Peyer's patch (tissue), 4 donors: ENCODE results near the gene DIO1. TPM values are rescaled to one million over a fixed set of nuclear protein-coding genes. Genes with fewer than 3 reads are reported as not detected.

Source experiments
- DNase-seq, 3 donors: peaks; one replicate each; pipeline ENCODE4 v3.0.0-alpha.2; 2017 to 2019
- H3K27ac ChIP-seq, 4 donors: fragments of 200-600 bp; sonication (generic); one replicate each; pipeline ENCODE4 v1.5.1; 2016 to 2019
- H3K27me3 ChIP-seq, 2 donors: fragments of 200-600 bp; sonication (generic); one replicate each; pipeline ENCODE4 v1.5.1; 2019
- H3K36me3 ChIP-seq, 3 donors: fragments of 200-600 bp; sonication (generic); one replicate each; pipeline ENCODE4 v1.5.1; 2016 to 2019
- H3K4me1 ChIP-seq, 4 donors: fragments of 200-600 bp; sonication (generic); one replicate each; pipeline ENCODE4 v1.5.1; 2016 to 2019
- H3K4me3 ChIP-seq, 4 donors: fragments of 200-600 bp; sonication (generic); 1 replicate in 3 of 4; 2 replicates in 1 of 4; pipeline ENCODE4 v1.5.1; 2016 to 2019; ENCODE audit warnings: mild to moderate bottlenecking in 1 of 4
- H3K9me3 ChIP-seq, 4 donors: fragments of 200-600 bp; sonication (generic); one replicate each; pipeline ENCODE4 v1.5.1; 2016 to 2019; ENCODE audit warnings: mild to moderate bottlenecking in 1 of 4
- CTCF ChIP-seq, 6 experiments: fragments of 450-650 bp in 4 of 6; fragments of 200-600 bp in 2 of 6; sonication (generic) in 1 of 6; IDR thresholded peaks; one replicate each; pipeline ENCODE4 v1.5.1; 2017 to 2019; ENCODE audit warnings: antibody characterized with exemption in 6 of 6, mild to moderate bottlenecking in 3 of 6, moderate library complexity in 1 of 6
- POLR2A ChIP-seq, 2 donors: fragments of 450-650 bp; IDR thresholded peaks; one replicate each; pipeline ENCODE4 v1.5.1; 2017; ENCODE audit warnings: antibody characterized with exemption in 2 of 2, mild to moderate bottlenecking in 2 of 2, moderate library complexity in 2 of 2
- total RNA-seq, 4 donors: library from RNA; depleted of rRNA; stranded (reverse); fragments of >200 nt; gene quantifications; one replicate each; pipeline ENCODE4 v1.1.0, GENCODE V29; 2016

DIO1 gene
- total RNA-seq, result not detected

- H3K4me1 ChIP-seq, result peaks cover 0 to 16% (median 3%) of the 10 kb centered on the region in 4 donors
- no peaks in the 10 kb centered on the region for H3K27me3 ChIP-seq
- DNase-seq, result no peak
- peak within 1 kb of the TSS in 1 of 4 donors; percentile 6 for H3K27ac ChIP-seq
- TF ChIP-seq CTCF (IDR thresholded peaks at IDR 0.05), result no peak
- TF ChIP-seq POLR2A (IDR thresholded peaks at IDR 0.05), result no peak
- H3K9me3 ChIP-seq, result no peaks in the 10 kb centered on the region
- no peak within 1 kb of the TSS for H3K4me3 ChIP-seq
- no peaks in the 10 kb centered on the region for H3K36me3 ChIP-seq
Measured at GRCh38 chr1:53893999-53894636, at the start of gene DIO1. TSS of gene DIO1 (plus strand) at chr1:53894187. CDS start at chr1:53894211, 24 bp downstream.

- Histone ChIP-seq H3K9me3 (no peaks in the 10 kb centered on the region), H3K4me1 (no peaks in the 10 kb centered on the region), H3K4me3 (no peak overlapping the region), H3K27ac (no peak overlapping the region), H3K27me3 (no peaks in the 10 kb centered on the region), H3K36me3 (peaks cover 0 to 15% (median 0%) of the 10 kb centered on the region in 3 donors)
- TF ChIP-seq POLR2A (IDR thresholded peaks at IDR 0.05) (no peak), CTCF (IDR thresholded peaks at IDR 0.05) (no peak)
- DNase-seq, result no peak
Measured at GRCh38 chr1:53847980-53848379, 46.0 kb upstream of the DIO1 start.

GRCh38 chr1:53850082-53850673, 43.8 kb upstream of the DIO1 start:
- H3K36me3 ChIP-seq, result peaks cover 0 to 37% (median 0%) of the 10 kb centered on the region in 3 donors
- no peak overlapping the region for H3K4me3 ChIP-seq
- H3K27me3 ChIP-seq, result no peaks in the 10 kb centered on the region
- no peak for TF ChIP-seq POLR2A (IDR thresholded peaks at IDR 0.05)
- TF ChIP-seq CTCF (IDR thresholded peaks at IDR 0.05), result no peak
- H3K9me3 ChIP-seq, result no peaks in the 10 kb centered on the region
- no peak for DNase-seq
- H3K4me1 ChIP-seq, result no peaks in the 10 kb centered on the region
- H3K27ac ChIP-seq, result no peak overlapping the region

- no peaks in the 10 kb centered on the region for H3K9me3 ChIP-seq
- no peak overlapping the region for H3K27ac ChIP-seq
- TF ChIP-seq CTCF (IDR thresholded peaks at IDR 0.05) (no peak), POLR2A (IDR thresholded peaks at IDR 0.05) (no peak)
- no peaks in the 10 kb centered on the region for H3K27me3 ChIP-seq
- no peak overlapping the region for H3K4me3 ChIP-seq
- DNase-seq, result no peak
- no peaks in the 10 kb centered on the region for H3K4me1 ChIP-seq
- H3K36me3 ChIP-seq, result peaks cover 0 to 51% (median 0%) of the 10 kb centered on the region in 3 donors
Measured at GRCh38 chr1:53851571-53852285, 42.3 kb upstream of the DIO1 start.

GRCh38 chr1:53860967-53861411, 33.0 kb upstream of the DIO1 start:
- no peak for TF ChIP-seq POLR2A (IDR thresholded peaks at IDR 0.05)
- peak; percentile 46 to 78 (median 68) for TF ChIP-seq CTCF (IDR thresholded peaks at IDR 0.05)
- Histone ChIP-seq H3K9me3 (no peaks in the 10 kb centered on the region), H3K27ac (no peak overlapping the region), H3K4me1 (no peaks in the 10 kb centered on the region), H3K36me3 (peaks cover 0 to 56% (median 0%) of the 10 kb centered on the region in 3 donors), H3K4me3 (no peak overlapping the region), H3K27me3 (no peaks in the 10 kb centered on the region)
- peak in 1 of 3 donors; percentile 66 for DNase-seq
